Measurements from ENCODE around the gene SLC38A9.
"Not testable (repeated sequence)": the region's sequence is repeated elsewhere in the genome, so short reads cannot be mapped to it uniquely, and the experiment has no call there.

Gene SLC38A9, protein sequence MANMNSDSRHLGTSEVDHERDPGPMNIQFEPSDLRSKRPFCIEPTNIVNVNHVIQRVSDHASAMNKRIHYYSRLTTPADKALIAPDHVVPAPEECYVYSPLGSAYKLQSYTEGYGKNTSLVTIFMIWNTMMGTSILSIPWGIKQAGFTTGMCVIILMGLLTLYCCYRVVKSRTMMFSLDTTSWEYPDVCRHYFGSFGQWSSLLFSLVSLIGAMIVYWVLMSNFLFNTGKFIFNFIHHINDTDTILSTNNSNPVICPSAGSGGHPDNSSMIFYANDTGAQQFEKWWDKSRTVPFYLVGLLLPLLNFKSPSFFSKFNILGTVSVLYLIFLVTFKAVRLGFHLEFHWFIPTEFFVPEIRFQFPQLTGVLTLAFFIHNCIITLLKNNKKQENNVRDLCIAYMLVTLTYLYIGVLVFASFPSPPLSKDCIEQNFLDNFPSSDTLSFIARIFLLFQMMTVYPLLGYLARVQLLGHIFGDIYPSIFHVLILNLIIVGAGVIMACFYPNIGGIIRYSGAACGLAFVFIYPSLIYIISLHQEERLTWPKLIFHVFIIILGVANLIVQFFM

DNA sequence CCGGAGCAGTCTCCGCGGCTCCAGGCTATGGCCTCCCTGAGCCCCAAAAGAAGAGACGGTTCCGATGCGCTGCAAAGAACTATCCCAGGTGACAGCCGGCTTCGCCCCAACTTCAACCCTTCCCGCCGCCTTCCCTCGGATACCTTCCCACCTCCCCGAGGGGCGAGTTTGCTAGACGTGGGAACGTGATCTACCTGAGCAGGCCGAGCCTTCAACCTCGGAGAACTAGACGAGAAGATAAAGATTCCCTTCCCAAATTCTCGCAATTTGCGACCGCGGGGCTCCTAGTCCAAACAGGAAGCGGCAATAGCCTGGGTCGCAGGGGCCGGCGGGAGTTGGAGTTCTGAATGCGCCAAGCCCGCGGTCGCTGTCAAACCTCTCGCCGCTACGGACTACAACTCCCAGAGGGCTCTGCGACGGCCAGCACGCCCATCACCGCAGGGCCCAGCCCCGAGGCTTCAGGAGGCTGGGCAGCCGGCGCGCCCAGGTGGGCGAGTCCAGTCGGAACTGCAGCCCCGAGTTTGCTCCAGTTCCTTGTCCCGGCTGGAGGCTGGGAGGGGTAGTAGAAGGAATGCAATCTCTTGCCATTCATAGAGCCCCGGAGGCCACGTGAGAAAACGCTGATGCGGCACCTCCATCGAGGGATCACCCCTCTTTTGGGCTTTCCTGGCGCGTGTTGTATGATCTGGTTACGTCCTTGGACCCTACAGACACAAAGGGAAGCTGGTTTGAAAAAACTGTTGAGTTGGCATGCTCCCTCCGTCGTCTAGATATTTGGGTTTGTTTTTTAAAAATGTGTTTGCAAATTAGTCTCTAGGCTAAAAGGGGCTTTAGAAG is at the start of gene SLC38A9:
SLC38A9 (minus strand) TSS at position 302 of the 837 bp plus-strand sequence. CDS start 14,366 bp downstream, outside the sequence.
- DNase-seq (ENCODE audit: low spot score), result peak; percentile 97

DNA sequence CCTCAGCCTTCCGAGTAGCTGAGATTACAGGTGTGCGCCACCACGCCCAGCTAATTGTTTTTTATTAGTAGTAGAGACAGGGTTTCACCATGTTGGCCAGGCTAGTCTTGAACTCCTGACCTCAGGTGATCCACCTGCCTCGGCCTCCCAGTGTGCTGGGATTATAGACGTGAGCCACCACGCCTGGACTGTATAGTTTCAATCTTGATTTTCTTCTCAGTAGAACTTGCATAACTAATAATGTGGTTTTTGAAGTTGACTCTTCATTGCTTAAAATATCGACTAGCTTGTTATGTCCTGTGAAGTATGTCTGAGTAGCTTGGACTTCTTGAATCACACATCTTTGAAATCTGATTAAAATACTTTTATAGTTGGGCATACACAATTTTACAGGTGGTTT is 49.6 kb upstream of the SLC38A9 start:
- not testable (repeated sequence) for DNase-seq (ENCODE audit: low spot score)

DNA sequence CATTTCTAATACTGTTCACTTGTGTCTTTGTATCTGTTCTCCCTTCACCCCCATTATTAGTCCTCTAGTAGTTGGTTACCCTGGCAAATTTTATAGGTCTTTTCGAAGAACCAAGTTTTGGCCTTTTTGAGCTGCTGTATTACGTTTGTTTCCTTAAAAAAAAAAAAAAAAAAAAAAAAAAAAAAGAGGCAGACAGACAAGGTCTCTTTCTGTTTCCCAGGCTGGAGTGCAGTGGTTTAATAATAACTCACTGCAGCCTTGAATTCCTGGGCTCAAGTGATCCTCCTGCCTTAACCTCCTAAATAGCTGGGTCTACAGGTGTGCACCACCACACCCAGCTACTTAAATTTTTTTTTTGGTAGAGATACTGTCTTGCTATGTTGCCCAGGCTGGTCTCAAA is 46.6 kb upstream of the SLC38A9 start:
- no peak for DNase-seq (ENCODE audit: low spot score)

DNA sequence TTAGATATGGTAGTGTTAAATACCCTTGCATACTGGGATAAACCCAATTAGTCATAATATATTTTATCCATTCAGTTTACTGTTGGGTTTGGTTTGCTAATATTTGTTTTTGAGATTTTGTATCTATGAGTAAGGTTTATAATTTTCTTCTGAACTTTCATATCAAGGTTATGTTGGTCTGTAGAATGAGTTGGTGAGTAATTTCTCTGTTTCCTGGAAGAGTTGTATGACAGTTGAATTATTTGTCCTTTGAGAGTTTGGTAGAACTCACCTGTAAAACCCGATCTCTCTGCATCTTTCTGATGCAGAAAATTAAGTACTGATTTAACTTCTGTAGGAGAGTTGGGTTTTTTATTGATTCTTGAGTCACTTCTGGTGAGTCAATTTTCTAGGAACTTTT is 46.1 kb upstream of the SLC38A9 start:
- no peak for DNase-seq (ENCODE audit: low spot score)

DNA sequence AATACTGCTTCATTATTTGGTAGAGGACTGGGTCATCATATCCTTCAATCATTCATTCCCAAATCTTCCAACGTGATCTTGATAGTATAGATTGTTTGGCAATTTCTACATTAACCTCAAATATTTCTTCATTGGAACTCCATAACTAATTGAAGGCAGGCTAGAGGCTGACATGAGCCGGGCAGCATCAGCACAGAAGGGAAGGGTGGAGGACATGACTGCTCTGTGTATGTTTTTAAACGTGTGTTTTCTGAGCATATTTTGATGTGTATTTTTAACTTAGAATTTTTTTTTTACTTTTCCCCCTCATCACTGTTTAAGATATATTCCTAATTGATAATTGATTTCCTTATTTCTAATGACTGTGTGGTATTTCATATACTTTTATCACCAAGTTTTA is 38.4 kb upstream of the SLC38A9 start:
- DNase-seq (ENCODE audit: low spot score), result no peak

DNA sequence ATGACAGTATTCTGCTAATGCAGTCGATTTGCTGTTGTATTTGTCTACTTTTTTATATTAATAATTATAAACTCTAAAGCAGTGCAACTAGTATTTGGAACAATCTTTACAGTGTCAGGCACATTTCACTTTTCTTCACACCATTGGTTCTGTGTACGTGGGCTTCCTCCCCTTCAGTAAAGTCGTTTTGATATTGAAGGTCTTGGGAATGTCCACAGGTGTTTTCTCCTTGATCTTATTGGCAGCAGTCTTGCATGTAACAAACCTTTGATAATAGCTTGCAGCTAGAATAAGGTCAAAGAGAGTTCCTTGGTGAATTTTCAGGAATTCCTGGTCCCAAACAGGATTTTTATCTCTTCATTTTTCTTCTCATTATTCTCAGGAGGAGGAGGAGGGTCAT is 37.9 kb upstream of the SLC38A9 start:
- no peak for DNase-seq (ENCODE audit: low spot score)

DNA sequence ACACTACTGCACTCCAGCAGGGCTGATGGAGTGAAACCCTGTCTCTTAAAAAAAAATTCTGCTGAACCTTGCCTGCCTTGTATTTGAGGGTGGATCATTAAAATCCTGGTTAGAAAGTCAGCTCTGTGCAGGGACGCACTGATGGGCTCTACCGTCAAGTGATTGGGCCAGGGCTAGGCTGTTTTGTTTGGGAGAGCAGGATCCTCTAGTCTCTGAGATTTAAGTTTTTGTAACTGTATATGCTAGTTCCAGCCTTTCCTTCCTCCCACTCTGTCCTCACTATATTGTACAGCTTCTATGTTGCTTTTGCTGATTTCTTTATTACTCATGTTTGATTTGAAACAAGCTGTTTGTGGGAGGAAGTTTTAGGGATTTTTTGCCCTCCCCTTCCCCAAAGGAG is 37.3 kb upstream of the SLC38A9 start:
- DNase-seq (ENCODE audit: low spot score), result no peak

DNA sequence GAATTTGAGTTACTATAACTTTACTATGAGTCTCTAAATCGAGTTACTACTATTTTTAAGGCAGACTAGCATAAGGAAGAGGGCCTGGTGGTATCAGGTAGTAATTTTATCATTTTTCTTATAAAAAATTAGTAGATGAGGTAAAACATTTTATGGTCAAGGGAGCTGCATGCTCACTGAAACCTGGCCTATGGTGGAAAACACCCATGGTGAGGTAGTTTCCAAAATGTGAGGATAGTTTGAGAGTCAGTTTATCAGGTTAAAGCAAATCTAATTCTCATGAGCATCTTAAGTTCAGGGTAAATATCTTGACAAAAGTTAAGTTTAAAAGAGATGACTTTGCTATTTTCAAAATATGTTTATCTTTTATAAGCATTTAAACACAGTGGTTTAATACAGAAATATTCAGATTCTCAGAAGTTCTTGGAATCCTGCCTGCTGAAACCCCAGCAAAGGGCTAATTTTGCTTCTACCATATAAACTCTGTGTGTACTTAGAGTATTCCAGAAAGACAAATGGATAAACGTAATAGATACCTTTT is 35.7 kb upstream of the SLC38A9 start:
- no peak for DNase-seq (ENCODE audit: low spot score)

DNA sequence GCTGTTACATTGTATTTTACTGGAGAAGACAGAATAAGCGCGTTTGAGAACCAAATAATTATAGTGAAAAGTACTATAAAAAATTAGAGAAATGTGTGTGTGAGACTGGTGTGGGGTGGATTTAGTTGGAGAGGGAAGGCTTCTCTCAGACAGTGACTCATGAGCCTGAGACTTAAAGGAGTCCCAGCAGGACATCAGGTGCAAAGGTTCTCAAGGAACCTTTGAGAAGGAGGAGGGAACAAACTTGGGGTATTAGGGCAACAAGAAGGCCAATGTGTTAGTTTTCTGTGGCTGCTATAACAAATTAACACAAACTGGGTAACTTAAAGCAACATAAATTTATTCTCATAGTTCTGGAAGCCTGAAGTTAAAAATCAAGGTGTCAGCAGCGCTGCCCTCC is 30.7 kb upstream of the SLC38A9 start:
- DNase-seq (ENCODE audit: low spot score), result no peak

DNA sequence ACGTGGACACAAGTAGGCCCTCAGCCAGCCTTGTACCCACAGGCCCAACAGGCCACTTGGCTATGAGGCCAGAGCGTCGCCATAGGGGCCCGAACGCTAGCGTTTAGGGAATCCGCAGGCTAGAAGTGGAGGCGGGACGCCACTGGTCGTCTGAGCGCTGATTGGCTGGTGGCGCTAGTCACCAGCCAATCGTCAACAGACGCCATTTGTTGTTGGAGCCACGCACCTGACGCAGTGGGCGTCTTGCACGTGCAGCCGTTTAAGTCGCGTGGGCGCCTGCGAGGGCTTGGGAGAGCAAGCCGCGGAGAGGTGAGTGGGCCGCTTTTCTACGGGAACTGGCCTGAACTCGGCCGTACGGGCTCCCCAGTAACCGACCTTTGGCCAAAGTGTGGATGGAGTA is 25.7 kb upstream of the SLC38A9 start, which contains the start of gene DDX4:
DDX4 (plus strand) TSS at position 269 of the 400 bp plus-strand sequence. CDS start 903 bp downstream, outside the sequence.
- DNase-seq (ENCODE audit: low spot score), result no peak

DNA sequence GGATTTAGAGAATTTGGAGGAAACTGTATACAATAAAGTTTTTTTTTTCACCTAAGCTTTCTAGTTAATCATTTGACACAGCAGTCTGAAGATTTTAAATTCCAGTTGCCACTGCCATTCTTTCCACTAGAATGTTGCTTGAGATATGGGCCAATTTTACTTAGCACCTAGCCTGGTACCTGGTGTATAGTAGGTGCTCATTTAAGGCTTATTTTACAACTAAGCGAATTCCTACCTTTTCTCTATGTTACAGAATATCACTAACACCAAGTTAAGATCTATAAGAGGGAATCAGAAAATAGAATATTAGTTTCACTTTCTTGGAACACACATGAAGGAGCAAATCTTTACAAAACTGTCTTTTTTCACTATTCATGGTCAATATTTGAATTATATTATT is 22.5 kb upstream of the SLC38A9 start:
- DNase-seq (ENCODE audit: low spot score), result no peak

DNA sequence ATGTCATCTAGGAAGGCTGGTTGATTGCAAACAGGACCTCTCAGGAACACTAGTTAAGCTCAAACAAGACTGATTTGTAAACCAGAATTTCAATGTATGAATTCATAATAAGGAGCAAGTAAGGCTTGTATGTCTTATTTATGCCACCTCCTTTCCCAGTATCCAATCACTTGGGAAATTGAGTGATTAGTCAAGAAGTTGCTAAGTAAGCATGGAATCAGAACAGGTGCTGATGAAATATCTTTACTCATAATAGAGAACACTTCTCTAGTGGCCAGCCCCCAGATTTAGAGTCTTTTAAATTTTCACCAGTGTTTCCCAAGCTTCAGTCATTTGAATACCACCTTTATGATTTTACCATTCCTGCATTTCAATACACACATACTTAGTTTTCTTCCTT is 20.5 kb upstream of the SLC38A9 start:
- DNase-seq (ENCODE audit: low spot score), result no peak

DNA sequence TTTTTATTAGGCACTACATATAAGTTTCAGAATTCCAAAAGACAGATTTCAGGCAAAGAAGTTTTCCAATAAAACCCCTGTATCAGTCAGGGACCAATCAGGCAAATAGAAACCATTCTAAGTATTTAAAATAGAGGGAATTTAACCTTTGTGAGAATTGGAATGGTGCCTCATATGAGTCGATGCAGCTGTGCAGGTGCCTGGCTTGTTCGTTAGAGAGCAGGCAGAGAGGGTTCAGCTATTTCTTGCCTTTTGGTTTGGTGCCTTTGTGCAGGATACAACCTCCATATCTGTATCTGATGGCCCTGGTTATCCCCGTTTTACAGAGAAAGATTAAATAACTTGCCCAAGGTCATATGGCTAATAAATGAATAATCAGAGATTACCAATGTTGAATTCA is 19.7 kb upstream of the SLC38A9 start:
- no peak for DNase-seq (ENCODE audit: low spot score)

DNA sequence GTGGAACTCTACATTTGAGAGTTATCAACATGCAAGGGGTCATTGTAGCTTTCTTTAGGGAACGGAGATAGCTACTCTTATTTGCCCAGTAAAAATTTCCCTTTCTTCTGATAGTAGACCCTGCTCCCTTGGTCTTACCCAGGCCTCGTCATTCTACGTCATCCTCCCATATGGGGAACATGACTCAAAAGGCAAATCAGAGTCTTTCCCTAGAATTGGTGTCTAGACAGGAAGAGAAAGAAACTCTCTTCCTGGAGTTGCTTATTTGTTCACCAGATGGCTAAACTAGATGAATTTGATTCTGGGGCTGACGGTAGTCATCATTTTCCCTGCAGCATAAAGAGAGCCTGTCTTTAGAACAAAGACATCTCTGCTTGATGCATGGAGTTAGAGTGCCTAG is 12.2 kb upstream of the SLC38A9 start:
- DNase-seq (ENCODE audit: low spot score), result no peak

DNA sequence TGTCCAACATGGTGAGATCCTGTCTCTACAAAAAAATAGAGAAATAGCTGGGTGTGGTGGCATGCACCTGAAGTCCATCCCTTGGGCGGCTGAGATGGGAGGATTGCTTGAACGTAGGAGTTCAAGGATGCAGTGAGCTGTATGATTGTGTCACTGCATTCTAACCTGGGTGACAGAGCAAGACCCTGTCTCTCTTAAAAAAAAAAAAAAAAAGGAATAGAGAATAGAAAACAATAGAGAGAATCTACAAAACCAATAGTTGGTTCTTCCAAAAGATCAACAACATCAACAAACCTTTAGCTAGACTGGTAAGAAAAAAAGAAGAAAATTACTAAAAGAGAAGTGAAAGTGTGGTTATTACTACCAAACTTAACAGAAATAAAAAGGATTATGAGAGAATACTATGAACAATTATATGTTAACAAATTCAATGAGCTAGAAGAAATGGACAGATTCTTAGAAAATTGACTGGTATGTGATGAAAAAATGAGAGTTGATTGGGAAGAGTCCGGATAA is 8.1 kb upstream of the SLC38A9 start:
- no peak for DNase-seq (ENCODE audit: low spot score)

DNA sequence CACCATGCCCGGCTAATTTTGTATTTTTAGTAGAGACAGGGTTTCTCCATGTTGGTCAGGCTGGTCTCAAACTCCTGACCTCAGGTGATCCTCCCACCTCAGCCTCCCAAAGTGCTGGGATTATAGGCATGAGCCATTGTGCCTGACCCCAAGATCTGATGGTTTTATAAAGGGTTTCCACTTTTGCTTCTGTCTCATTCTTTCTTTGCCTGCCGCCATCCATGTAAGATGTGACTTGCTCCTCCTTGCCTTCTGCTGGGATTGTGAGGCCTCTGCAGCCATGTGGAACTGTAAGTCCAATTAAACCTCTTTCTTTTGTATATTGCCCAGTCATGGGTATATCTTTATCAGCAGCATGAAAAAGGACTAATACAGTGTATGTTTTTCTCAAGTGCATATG is 6.9 kb upstream of the SLC38A9 start:
- not testable (repeated sequence) for DNase-seq (ENCODE audit: low spot score)

DNA sequence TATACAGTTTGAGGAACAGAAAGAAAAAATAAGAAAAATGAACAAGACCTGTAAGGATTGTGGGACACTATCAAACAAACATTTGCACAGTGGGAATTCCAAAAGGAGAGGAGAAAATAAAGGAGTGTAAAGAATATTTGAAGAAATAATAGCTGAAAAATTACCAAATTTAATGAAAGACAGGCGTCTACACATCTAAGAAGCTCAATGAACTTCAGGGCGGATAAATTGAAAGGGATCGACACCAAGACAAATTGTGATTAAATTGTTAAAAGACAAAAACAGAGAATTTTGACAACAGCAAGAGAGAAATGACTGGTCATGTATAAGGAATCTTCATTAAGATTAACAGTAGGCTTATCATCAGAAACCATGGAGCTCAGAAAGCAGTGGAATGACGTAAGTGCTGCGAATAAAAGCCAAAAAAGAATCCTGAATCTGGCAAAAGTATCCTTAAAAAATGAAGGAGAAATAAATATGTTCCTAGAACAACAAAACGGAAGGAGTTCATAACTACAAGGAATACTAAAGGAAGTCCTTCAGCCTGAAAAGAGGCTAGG is 3.5 kb upstream of the SLC38A9 start:
- DNase-seq (ENCODE audit: low spot score), result no peak

DNA sequence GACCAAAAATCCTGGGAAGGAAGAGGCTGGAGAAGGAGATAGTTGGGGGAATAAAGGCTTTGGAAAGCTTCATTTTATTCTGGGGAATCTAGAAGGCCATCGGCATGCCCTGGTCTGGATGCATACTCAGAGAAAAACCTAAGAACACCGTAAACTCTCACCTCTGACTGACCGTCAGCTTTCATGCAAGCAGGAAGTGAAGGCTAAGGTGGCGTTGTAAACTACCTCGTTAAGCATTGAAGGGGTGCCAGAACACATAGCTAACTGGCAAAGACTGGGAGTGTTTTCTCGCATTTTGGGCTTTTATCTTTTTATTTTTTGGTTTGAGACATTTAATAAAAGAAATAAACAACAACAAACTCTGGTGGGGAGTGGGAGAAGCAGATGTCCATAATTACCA is 2.6 kb upstream of the SLC38A9 start:
- no peak for DNase-seq (ENCODE audit: low spot score)

DNA sequence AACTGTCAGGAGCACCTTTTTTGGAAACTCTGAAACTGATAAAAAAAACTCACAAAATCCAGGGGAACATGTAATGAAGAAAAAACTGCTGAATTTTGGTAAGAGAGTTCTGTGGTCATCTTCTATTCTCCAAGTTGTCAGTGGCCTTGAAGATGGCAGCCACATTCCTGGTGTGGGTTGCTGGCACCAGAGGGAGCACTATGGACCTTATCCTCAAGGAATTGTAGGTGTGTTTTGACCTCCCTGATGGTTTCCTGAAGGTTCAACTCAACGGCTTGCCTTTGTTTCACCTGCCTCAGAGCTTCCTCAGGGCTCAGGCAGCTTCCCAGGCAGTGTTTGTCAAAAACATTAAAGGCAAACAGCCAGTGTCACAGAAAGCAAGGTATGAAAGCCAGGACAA is 2.2 kb upstream of the SLC38A9 start:
- DNase-seq (ENCODE audit: low spot score), result no peak

DNA sequence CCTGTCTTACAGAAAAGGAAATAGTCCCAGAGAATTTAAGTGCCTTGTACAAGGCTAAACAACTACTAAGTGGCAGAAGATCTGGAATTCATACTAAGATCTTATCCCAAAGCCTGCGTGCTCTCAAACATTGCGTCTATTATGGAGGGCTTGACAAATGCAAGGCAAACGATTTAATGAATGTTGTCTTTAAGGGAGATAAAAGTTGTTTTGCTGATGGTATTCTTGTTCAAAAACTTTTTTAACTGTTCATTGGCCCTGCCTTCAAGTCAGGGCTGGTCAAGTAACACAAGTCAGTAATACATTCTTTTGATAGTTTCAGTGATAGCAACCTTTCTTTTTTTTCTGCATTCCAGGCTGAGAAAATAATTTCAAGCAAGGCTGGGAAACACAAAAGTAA is 1.7 kb upstream of the SLC38A9 start:
- DNase-seq (ENCODE audit: low spot score), result no peak

DNA sequence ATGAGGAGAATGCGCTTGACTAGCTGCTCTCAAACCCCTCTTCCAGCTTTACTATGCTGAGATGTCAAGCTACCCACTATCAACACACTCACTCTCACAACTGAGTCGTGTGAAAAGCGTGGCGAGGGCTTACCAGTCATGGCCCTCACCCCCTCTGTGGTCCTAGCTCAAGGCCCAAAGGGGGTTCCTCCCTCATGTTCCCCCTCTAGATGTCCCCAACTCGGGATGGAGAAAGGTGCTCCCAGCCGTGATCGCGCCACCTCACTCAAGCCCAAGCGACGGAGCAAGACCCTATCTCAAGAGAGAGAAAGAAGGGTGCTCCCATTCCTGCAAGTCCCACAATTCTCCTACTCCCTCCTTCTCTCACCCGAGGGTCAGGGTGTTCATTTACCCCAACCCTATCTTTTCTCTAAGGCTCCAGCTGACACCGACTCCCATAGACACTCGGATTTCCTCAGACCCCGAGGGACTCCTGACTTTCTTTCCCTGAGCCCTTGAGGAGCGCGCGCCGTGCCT is 559 bp downstream of the SLC38A9 start:
- DNase-seq (ENCODE audit: low spot score), result no peak

DNA sequence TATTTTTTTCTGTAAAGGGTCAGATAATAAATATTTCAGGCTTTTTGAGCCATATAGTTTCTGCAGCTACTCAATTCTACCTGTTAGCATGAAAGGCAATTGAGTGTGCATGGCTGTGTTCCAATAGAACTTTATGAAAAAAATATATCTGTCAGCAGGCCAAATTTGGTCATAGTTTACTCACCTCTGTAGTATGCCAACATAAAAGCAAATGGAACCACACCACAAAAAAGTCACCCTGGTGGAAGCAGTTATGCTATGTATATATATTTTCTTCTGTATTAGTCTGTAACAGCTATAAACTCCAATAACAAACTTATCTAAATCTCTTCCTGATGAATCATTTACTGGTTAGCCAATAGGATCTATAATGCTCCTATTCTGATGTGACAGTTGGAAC is 3.4 kb downstream of the SLC38A9 start:
- DNase-seq (ENCODE audit: low spot score), result no peak

All from GM03348 (cell line).